GM10847 (cell line): Measurements from ENCODE around the gene FKBP5.

Experiments used
- POLR2A ChIP-seq: IDR thresholded peaks from 2 replicates; pipeline ENCODE4 v1.6.1; 2011; ENCODE audit not compliant: insufficient read length; ENCODE audit errors: extremely low read depth

Gene FKBP5

DNA sequence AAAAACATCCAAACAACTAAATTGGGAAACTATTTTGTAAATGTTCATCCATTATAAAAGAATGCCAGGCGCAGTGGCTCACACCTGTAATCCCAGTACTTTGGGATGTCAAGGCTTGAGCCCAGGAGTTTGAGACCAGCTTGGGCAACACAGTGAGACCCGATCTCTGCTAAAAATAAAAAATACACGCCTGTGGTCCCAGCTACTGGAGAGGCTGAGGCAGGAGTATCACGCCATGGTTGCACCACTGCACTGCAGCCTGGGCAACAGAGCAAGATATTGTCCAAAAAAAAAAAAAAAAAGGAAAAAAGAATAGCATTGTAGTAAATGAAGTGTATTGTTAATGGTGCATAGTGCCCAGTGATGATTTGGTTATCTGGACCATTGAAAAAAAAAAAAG, 38.7 kb downstream of the FKBP5 start:
- TF ChIP-seq POLR2A: no peak

DNA sequence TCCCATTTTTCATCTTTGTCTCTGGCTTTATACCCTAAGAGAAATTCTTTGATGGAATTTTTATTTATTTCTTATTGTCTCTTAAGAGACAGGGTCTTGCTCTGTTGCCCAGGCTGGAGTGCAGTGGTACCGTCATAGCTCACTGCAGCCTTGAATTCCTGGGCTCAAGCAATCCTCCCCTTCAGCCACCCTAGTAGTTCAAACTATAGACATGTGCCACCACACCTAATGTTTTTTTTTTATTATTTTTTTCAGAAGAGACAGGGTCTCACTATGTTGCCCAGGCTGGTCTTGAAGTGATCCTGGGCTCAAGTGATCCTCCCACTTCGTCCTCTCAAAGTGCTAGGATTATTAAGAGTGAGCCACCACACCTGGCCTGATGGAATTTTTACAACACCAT, 40.5 kb downstream of the FKBP5 start:
- no peak for TF ChIP-seq POLR2A

DNA sequence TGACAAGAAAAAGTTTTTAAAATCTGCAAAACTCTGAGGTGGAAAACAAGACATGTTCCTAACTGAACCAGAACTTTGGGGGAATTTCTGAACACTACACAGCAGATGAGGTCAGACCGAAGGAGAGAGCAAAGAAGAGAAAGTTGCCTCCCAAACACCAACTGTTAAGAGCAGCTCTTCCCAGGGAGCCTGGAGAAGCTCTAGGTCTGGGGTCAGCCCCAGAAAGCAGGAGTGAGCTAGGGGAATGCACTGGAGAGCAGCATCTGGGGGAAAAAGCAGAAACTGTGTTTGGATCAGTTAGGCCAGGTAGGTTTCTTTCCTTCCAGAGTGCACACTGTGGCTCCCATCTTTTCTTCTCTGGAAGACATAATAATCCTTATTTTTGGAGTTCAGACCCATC, 41.3 kb downstream of the FKBP5 start:
- TF ChIP-seq POLR2A: no peak

DNA sequence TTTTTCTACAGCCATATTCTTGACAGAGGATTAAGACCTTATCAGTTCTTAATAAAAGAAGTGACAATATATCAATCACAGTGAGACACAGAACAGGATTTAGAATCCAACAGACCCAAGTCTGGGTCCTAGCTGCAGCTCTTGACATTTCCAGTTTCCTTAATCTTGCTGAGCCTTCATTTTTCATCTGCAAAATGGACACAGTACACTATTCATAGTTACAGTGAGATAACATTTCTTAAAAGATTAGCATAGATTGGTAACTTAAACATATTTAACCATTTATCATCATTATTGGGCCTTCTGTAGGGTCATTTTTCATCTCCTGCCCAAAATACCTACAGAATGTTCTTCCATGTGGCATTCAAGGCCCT, 45.6 kb downstream of the FKBP5 start:
- no peak for TF ChIP-seq POLR2A

DNA sequence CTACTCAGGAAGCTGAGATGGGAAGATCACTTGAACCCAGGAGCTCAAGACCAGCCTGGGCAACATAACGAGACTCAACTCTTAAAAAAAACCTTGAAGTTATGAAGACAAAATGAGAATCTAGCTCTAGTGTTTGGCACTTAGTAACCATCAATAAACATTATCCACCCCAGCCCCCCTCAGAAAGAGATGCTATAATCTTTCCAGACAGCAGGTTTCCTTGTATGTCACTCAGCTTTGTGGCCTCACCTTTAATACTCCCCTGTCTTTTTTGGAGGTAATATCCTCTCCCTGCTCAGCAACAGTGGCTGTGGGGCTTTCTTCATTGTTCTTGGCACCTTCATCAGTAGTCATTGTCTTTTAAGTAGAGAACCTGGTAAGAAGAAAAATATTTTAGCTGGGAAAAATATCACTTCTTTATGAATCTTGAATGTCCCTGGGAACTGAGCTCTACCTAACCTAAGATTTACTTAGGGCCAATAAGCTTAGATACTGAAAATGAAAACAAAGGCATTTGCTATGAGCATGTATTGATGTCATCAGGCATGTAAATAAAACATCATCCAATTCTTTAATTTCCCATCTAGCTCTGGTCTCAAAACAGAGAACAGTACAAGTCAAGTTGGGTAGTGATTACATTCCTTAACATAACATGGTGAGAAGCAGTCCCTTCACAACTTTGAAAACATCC, 46.1 kb downstream of the FKBP5 start:
- TF ChIP-seq POLR2A: no peak

DNA sequence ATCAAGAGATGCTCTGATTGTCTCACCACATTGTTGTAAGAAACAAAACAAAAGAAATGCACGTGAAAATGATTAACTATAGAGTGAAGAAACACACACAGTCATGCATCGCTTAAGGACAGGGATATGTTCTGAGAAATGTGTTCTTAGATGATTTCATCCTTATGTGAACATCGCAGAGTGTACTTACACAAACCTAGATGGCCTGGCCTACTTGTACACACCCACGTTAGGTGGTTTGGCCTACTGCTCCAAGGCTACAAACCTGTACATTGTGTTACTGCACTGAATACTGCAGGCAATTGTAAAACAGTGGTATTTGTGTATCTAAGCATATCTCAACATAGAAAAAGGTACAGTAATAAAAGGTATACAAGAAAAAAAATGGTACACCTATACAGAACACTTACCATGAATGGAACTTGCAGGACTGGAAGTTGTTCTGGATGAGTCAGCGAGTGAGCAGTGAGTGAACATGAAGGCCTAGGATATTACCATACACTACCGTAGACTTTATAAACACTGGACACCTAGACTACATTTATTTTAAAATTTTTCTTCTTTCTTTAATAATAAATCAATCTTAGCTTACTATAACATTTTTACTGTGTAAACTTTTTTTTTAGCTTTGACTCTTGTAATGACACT, 48.6 kb downstream of the FKBP5 start:
- no peak for TF ChIP-seq POLR2A

DNA sequence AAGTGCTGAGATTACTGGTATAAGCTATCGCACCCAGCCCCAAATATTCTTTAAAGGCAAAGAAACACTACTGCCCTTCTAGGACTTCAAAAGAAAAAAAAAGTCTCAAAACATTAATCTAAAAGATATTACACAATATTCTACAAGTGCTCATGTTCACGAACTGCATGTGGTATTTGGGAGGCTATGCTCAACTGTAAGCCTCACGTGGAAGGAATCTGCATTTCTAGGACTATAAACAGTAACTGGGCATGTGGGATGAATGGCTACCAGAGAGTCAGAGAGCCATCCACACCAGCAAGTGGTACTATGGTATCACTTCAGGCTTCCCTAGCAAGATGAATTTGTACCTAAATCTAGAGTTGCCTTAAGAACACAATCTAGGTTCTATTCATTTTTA, 50.0 kb downstream of the FKBP5 start:
- TF ChIP-seq POLR2A: no peak

DNA sequence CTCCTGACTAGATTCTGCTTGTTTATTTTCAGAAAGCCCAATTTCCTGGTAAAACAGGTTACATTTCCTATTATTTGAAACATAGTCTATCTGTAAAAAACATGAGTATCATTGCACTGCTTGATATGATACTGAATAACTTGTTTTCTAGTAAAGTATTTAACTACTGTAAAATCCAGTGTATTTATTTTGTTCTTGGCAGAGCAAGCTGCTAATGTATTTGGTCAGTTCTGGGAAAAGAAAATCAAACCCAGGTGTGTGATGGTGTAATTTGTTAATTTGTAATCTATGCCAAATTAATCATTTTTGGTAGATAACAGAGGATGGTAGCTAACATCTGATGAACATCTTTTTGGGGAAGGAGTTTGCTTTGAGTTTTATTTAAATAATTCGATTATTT, 50.8 kb downstream of the FKBP5 start:
- no peak for TF ChIP-seq POLR2A

DNA sequence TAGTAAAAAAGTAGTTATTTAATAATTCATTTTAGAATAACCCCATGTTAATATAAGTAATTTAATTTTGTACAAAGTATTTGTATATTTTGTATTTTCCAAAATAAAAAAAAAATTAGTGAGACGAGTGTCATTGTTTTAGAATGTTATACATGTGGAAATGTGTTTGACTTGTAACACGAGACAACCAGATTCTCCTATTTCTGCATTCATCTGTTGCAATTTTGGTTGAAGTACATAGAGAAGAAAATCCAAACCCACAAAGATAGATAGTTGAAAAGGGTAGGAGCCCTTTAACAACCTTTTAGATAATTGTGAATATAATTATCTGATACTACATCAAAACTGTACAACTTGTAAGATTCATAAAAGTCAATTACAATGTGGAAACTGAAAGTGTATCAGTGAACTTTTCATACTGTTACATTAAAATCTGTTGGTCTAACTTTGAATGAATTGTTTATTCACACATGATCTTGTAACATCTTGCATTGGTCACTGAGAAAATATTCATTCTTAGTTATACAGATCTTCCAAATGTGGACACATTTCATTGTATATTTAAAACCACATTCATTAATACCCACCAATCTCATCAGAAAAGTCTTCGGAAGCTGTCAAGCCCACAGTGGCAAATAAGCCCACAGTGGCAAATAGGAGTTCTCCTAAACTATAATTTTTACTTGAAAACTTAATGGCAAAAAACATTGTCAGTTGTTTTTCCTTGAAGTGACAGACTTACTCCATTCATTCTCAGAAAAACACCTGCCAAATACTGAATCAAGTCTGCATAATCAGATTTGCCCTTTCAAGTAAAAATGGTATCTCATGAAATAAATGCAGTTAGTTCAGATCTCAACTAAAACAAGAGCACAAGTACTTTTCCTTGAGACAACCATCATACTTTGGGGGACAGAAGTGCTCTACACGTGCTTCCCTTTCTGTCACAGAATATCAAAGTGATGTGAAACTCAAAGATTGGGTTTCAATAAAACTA, 52.8 kb downstream of the FKBP5 start:
- TF ChIP-seq POLR2A: no peak

DNA sequence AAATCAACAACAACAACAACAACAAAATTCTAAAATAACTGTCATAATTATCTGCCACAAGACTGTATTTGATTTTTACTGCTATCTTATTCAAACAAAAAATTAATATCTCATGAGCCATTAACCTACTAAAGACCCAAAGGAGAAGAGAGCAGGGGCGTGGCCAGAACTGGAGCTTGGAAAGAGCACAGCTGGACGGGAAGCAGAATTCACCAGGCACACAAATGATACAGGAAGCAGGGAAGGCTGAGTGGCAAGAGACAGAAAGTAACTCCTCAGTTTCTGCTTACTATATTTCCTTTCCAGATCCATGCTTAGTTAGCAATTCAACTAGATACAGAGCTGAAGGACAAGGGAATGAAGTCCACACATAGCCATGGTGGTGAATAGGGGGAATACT, 54.4 kb downstream of the FKBP5 start:
- TF ChIP-seq POLR2A: no peak

DNA sequence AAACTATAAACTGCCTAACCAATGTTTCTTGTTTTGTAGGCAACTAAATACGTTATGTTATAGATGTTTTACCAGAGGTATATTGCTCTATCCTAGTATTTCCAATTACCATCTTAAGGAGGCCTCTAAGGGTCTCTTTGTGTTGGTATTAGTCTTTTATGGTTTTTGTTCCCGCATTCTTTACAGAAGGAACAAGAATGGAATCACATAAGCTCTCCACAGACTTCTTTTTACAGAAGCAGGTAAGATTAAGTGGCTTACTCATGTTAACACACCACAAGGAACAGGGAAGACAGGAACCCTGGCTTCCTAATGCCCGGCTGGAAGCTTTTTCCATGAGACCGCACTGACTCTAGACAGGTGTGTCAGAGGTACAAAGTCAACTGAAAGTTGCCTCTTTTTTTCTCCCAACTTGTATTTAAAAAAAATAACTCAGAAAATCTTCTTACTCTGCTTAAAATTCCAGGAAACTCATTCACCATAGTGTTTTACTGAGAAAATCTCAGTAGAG, 55.1 kb downstream of the FKBP5 start:
- no peak for TF ChIP-seq POLR2A

DNA sequence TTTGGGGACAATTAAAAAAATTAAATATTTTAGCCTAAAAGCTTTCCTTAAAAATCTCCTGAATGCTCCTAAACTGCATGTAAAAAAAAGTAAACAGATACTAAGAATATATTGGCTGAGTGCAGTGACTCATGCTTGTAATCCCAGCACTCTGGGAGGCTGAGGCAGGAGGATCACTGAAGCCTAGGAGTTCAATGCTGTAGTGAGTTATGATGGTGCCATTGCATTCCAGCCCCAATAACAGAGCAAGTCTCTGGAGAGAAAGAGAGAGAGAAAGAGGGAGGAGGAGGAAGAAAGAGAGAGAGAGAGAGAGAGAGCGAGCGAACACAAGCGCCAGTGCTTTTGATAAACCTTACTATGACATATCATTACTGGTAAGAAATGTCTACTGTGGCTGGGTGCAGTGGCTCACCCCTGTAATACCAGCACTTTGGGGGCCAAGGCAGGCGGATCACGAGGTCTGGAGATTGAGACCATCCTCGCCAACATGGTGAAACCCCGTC, 58.8 kb downstream of the FKBP5 start:
- TF ChIP-seq POLR2A: no peak

DNA sequence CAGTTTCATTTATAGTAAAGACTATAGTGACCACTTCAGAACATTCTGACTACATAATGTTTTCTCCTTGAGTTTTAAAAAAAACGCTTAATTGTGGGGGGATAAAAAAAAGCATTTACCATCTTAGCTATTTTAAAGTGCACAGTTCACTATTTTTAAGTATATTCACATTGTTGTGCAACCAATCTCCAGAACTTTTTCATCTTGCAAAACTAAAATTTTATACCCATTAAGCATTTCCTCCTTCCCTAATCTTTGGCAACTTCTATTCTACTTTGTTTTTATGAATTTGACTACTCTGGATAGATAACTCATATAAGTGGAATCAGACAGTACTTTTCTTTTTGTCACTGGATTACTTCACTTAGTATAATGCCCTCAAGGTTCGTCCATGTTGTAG, 62.3 kb downstream of the FKBP5 start:
- TF ChIP-seq POLR2A: no peak

DNA sequence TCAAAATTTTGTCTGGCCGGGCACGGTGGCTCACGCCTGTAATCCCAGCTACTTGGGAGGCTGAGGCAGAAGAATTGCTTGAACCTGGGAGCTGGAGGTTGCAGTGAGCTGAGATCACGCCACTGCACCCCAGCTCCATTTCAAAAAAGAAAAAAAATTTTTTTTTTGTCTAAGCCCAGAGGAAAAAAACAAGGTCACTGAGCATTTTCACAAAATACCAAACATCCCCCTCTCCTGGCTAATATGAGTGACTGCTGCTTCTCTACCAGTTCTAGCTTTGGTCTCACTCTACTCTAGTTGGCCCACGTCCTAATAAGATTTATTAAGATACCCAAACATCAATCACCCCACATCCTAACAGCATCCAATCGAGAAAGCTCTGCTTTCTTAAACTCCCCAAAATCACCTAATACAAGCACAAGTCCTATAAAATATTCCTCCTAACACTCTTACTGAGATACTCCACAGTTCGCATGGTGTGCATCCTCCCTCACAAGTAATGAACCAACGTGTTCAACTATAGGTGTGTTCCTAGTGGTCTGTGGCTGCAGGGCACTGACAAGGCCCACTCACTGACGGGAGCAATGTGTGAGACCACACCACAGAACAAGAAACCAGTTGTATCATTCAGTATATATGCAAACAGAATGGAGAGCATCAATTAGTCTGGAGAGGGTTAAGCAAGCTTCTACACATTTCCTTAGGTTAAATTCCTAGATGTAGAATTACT, 64.2 kb downstream of the FKBP5 start:
- no peak for TF ChIP-seq POLR2A

DNA sequence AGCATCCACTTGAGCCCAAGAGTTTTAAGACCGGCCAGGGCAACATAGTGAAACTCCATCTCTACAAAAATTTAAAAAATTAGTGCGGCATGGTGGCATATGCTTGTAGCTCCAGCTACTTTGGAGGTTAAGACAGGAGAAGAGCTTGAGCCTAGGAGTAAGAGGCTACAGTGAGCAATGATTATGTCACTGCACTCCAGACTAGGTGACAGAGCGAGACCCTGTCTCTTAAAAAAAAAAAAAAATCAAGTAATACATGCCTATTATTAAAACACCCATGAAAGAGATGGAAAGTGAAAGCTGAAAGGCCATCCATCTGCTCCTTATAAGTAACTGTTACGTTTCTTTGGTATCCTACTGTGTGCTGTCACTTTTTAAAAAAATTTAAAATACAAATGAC, 66.4 kb downstream of the FKBP5 start:
- no peak for TF ChIP-seq POLR2A

DNA sequence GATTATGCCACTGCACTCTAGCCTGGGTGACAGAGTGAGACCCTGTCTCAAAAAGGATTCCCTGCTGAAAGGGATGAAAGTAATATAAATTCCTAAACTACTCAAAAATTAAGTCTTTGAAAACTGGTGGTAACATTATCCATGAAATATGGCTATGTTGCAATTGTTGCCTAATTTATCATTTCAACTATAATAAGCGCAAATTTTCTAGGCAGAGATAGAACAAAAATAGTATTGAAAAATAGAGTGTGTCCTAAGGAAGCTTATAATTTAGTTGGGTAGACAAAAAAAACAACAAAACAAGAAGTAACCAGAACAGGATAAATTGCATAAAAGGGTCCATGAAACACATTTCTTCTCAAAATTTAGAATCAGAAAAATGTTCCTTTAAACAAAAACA, 68.0 kb downstream of the FKBP5 start:
- TF ChIP-seq POLR2A: no peak

DNA sequence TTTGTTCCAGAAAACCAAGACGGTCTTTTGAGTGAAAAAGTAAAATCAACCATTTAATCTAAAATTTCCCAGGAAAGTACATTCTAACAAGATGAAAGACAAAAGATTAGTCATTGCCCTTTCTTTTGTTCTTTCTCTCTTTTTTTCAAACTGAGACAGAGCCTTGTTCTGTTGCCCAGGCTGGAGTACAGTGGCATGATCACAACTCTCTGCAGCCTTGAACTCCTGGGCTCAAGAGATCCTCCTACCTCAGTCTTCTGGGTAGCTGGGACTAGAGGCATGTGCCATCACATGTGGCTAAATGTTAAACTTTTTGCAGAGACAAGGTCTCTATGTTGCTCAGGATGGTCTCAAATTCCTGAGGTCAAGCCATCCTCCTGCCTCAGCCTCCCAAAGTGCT, 75.0 kb downstream of the FKBP5 start:
- TF ChIP-seq POLR2A: no peak
